ENCODE results near the gene ORC2.

GRCh38 chr2:200909958-200910357 is 53.5 kb downstream of the ORC2 start:
- TF ChIP-seq PRDM15 (CRISPR knock-in tag; IDR thresholded peaks at IDR 0.05), result no peak
- no peak for TF ChIP-seq CTCF (IDR thresholded peaks at IDR 0.05)
- TF ChIP-seq NFYB (CRISPR knock-in tag; conservative IDR thresholded peaks at IDR 0.05; ENCODE audit: low read depth), result no peak
- no peak for TF ChIP-seq E2F5 (CRISPR knock-in tag; IDR thresholded peaks at IDR 0.05)
- no peak for TF ChIP-seq USF2 (CRISPR knock-in tag; IDR thresholded peaks at IDR 0.05)
- TF ChIP-seq JUN (CRISPR knock-in tag; IDR thresholded peaks at IDR 0.05), result no peak
- TF ChIP-seq ATF2 (CRISPR knock-in tag; IDR thresholded peaks at IDR 0.05; ENCODE audit: borderline replicate concordance, low read depth), result no peak
- no peak for TF ChIP-seq FOXJ3 (CRISPR knock-in tag; IDR thresholded peaks at IDR 0.05; ENCODE audit: borderline replicate concordance)
- TF ChIP-seq ZBTB43 (CRISPR knock-in tag; IDR thresholded peaks at IDR 0.05), result no peak
- no peak for TF ChIP-seq ELF4 (CRISPR knock-in tag; IDR thresholded peaks at IDR 0.05; ENCODE audit: low read depth)
- no peak for TF ChIP-seq RELA (CRISPR knock-in tag; IDR thresholded peaks at IDR 0.05; ENCODE audit: borderline replicate concordance)
- no peak for TF ChIP-seq ATF3 (CRISPR knock-in tag; conservative IDR thresholded peaks at IDR 0.05)

Measured in WTC11 (cell line).